Fibroblast of lung (primary cell): ENCODE results near the gene SPC25.
"Not testable (repeated sequence)": the region's sequence is repeated elsewhere in the genome, so short reads cannot be mapped to it uniquely, and the experiment has no call there.

ENCODE experiments used
- CTCF ChIP-seq, 2 donors: IDR thresholded peaks in 1 of 2; conservative IDR thresholded peaks in 1 of 2; 1 replicate in 1 of 2; 2 replicates in 1 of 2; pipeline ENCODE4 v1.5.1; 2011 to 2012; ENCODE audit warnings: low read length in 2 of 2, control low read depth in 1 of 2, inconsistent platforms in 1 of 2, low read depth in 1 of 2, mild to moderate bottlenecking in 1 of 2
- EZH2 ChIP-seq: IDR thresholded peaks from 2 replicates; pipeline ENCODE4 v1.5.1; 2012; ENCODE audit warnings: low read length, control low read depth, mild to moderate bottlenecking; ENCODE audit errors: missing control alignments

GRCh38 chr2:168867164-168867563, 23.1 kb downstream of the SPC25 start:
- TF ChIP-seq EZH2; CTCF (conservative IDR thresholded peaks at IDR 0.05 in 1 of 2, IDR thresholded peaks at IDR 0.05 in 1 of 2; ENCODE audit: low read depth in 1 of 2, low read length in 2 of 2): not testable (repeated sequence)
